ENCODE data around the gene CENPB. TPM values are rescaled to one million over a fixed set of nuclear protein-coding genes. Genes with fewer than 3 reads are reported as not detected.

Gene CENPB
- total RNA-seq, 4 donors from 2014 or later = 64.8 to 94.9 (median 80.8) TPM

DNA sequence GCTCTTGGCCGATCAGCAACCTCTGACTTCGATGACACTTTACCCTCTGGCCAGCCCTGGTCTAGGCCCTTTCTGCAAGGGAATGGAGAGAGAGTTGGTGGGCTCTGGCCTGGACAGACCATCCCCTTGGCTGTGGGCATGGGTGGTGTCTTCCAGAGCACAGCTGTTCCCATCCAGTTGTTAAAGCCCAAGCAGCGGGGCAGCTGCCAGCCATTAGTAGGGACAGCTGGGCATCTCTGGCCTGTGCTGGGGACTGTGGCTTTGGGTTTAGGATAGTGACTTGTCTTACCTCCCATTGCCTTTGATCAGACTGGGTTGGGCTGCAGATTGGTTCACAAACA is 12.3 kb upstream of the CENPB start:
- H3K27me3 ChIP-seq = no peaks in the 10 kb centered on the region
- no peak for DNase-seq
- H3K4me3 ChIP-seq (replicated peaks in 1 of 3) = no peak overlapping the region
- no peak overlapping the region for H3K27ac ChIP-seq
- H3K36me3 ChIP-seq = peaks cover 20 to 30% of the 10 kb centered on the region in 2 donors
- WGBS, 2 donors = 88 to 98% methylated on average over 2 to 3 of the region's 3 CpGs
- TF ChIP-seq POLR2A (IDR thresholded peaks at IDR 0.05) = no peak
- TF ChIP-seq, protein P1, sequence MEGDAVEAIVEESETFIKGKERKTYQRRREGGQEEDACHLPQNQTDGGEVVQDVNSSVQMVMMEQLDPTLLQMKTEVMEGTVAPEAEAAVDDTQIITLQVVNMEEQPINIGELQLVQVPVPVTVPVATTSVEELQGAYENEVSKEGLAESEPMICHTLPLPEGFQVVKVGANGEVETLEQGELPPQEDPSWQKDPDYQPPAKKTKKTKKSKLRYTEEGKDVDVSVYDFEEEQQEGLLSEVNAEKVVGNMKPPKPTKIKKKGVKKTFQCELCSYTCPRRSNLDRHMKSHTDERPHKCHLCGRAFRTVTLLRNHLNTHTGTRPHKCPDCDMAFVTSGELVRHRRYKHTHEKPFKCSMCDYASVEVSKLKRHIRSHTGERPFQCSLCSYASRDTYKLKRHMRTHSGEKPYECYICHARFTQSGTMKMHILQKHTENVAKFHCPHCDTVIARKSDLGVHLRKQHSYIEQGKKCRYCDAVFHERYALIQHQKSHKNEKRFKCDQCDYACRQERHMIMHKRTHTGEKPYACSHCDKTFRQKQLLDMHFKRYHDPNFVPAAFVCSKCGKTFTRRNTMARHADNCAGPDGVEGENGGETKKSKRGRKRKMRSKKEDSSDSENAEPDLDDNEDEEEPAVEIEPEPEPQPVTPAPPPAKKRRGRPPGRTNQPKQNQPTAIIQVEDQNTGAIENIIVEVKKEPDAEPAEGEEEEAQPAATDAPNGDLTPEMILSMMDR (IDR thresholded peaks at IDR 0.05) = no peak
- intact Hi-C loops (cut with DNase I) = no loop called here
- peaks cover 5 to 31% of the 10 kb centered on the region in 2 donors for H3K4me1 ChIP-seq
- no peaks in the 10 kb centered on the region for H3K9me3 ChIP-seq

DNA sequence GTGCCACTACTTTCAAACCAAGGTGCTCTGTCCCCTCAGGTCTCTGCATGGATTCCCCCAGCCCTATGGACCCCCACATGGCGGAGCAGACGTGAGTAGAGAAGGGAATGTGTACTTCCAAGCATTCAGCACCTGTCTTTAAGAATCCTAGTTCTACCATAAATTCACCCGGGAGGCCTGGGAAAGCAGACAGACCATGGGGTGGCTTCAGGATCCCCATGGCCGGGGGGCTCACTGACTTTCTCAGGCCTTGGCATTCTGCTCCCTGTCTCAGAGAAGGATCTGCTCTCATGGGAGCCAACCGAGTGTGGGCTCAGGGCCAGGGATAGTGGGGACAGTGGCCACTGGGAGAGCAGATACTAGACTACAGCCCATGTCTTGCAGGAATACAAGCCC is 11.8 kb upstream of the CENPB start:
- H3K4me3 ChIP-seq (replicated peaks in 1 of 3) = no peak overlapping the region

DNA sequence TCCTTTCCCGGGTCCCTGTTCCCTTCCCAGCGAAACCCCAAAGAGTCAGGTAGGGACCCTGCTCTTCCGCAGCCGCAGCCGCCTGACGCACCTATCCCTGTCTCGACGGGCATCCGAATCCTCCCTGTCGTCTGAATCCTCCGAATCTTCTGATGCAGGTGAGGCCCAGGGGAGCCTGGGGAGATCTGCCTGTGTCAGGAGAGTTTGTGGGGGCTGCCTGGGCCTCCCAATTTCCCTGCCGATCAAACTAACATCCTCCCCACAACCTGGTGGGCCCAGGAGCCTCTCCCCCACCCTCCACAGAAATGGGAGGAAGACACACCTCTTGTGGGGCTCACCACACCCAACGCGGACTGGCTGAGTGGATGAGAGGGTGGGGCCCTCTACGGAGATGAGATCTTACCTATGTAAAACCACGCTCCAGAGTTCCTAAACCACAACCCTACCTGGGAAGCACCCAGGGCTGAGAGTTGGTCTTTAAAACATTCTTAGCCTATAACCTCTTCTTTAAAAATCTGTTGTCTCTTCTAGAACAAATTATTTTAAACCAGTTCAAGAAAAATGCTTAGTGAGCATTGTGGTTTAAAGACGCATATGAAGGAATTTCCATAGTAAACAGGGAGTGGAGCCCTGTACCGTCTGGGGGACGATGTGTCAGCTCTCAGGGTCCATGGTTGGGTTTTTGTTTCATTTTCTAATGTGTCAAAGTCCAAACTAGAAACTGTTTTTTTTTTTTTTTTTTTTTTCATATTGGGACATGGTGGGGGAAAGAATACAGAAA is 11.2 kb upstream of the CENPB start:
- TF ChIP-seq, protein P1 (IDR thresholded peaks at IDR 0.05) = no peak
- no peak for TF ChIP-seq POLR2A (IDR thresholded peaks at IDR 0.05)
- H3K4me1 ChIP-seq = peaks cover 5 to 31% of the 10 kb centered on the region in 2 donors
- H3K36me3 ChIP-seq = peaks cover 12 to 19% of the 10 kb centered on the region in 2 donors
- WGBS, 2 donors = 68 to 76% methylated on average over 19 of the region's 19 CpGs
- intact Hi-C loops (cut with DNase I) = no loop called here
- H3K27me3 ChIP-seq = no peaks in the 10 kb centered on the region
- no peaks in the 10 kb centered on the region for H3K9me3 ChIP-seq
- peak overlapping the region in 1 of 3 donors; percentile 6 for H3K4me3 ChIP-seq (replicated peaks in 1 of 3)
- H3K27ac ChIP-seq = no peak overlapping the region
- no peak for DNase-seq

More for the DNA sequence above, 11.8 kb upstream of the CENPB start:
- 82 to 88% methylated on average over 5 of the region's 5 CpGs for WGBS, 2 donors
- Histone ChIP-seq H3K4me1 (peaks cover 5 to 31% of the 10 kb centered on the region in 2 donors), H3K36me3 (peaks cover 15 to 25% of the 10 kb centered on the region in 2 donors), H3K27me3 (no peaks in the 10 kb centered on the region), H3K9me3 (no peaks in the 10 kb centered on the region), H3K27ac (no peak overlapping the region)
- intact Hi-C loops (cut with DNase I) = no loop called here
- no peak for DNase-seq
- TF ChIP-seq, protein P1 (IDR thresholded peaks at IDR 0.05) = no peak
- no peak for TF ChIP-seq POLR2A (IDR thresholded peaks at IDR 0.05)

DNA sequence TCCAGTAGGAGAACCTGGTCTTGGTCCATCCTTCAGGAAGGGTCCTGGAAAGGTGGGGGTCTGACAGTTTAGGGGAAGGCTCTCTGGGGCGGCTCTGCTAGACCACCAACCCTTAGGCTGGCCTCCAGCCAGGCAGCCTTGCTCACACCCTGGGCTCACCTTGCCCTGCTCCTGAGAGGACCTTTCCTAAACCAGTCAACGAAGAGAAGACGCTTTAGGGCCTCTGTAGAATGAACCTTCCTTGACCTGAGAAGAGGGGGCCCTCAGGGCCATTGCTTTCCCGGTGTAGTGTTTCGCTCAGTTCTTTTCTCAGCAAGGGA is 10.6 kb upstream of the CENPB start:
- Histone ChIP-seq H3K27ac (no peak overlapping the region), H3K9me3 (no peaks in the 10 kb centered on the region), H3K36me3 (peaks cover 11 to 13% of the 10 kb centered on the region in 2 donors), H3K4me1 (peaks cover 5 to 31% of the 10 kb centered on the region in 2 donors), H3K4me3 (replicated peaks in 1 of 3) (peak overlapping the region in 1 of 3 donors; percentile 6), H3K27me3 (no peaks in the 10 kb centered on the region)
- no peak for DNase-seq
- intact Hi-C loops (cut with DNase I) = no loop called here
- no peak for TF ChIP-seq POLR2A (IDR thresholded peaks at IDR 0.05)
- TF ChIP-seq, protein P1 (IDR thresholded peaks at IDR 0.05) = no peak
- 71 to 86% methylated on average over 5 of the region's 5 CpGs for WGBS, 2 donors

DNA sequence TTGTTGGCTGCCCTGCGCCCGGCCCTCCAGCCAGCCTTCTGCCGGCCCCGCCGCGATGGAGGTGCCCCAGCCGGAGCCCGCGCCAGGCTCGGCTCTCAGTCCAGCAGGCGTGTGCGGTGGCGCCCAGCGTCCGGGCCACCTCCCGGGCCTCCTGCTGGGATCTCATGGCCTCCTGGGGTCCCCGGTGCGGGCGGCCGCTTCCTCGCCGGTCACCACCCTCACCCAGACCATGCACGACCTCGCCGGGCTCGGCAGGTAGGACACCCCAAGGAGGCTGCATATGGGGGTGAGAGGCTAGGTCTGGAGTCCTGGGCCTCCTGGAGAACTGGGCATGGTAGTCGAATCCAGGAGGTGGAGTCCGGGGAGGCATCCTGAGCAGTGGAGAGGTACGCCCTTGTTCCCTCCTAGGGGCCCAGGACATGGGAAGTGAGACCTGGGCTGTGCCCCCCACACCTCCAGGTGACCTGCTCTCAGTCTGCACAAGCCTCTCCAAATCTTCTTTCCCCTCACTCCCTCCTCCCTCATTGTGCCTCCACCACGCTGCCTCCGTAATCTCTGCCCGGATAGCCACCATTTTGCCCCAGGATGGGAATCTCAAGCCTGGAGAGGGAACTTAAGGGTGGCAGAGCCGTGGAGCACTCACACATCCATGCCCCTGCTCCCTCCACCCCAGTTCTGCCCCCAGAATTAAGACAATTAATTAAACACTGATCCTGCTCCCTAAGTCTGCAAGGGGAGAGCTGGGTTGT is 10.1 kb upstream of the CENPB start:
- TF ChIP-seq, protein P1 (IDR thresholded peaks at IDR 0.05) = no peak
- Histone ChIP-seq H3K4me1 (peaks cover 5 to 31% of the 10 kb centered on the region in 2 donors), H3K9me3 (no peaks in the 10 kb centered on the region), H3K4me3 (replicated peaks in 1 of 3) (peak overlapping the region in 1 of 3 donors; percentile 48), H3K36me3 (peaks cover 5 to 9% of the 10 kb centered on the region in 2 donors), H3K27ac (peak overlapping the region in 2 of 3 donors; percentile 56 to 95), H3K27me3 (no peaks in the 10 kb centered on the region)
- intact Hi-C loops (cut with DNase I) = no loop called here
- 61 to 67% methylated on average over 6 to 7 of the region's 33 CpGs for whole genome bisulfite sequencing, 2 donors
- no peak for DNase-seq

All from thyroid gland (tissue), 4 donors.